D721Med (cell line): Measurements from ENCODE around the gene FAM111B.
"Not testable (repeated sequence)": the region's sequence is repeated elsewhere in the genome, so short reads cannot be mapped to it uniquely, and the experiment has no call there.

Experiments used
- DNase-seq: peaks from one replicate; pipeline ENCODE4 v3.0.0; 2011; ENCODE audit warnings: low spot score; ENCODE audit not compliant: insufficient read length
- FAIRE-seq: peaks from 2 replicates; lab custom pipeline; 2011; peaks lifted over from hg19 to GRCh38; lab: Jason Lieb, UNC
- CTCF ChIP-seq: IDR thresholded peaks from 2 replicates; pipeline ENCODE4 v1.5.1; 2012; ENCODE audit warnings: mild to moderate bottlenecking, control low read depth; ENCODE audit not compliant: insufficient read depth; ENCODE audit errors: missing control alignments

FAM111B gene

GRCh38 chr11:59097113-59097708 lies 9.8 kb upstream of the FAM111B start:
- DNase-seq (no peak), FAIRE-seq (no peak)
- TF ChIP-seq CTCF, result peak; percentile 55

GRCh38 chr11:59097938-59098337 lies 9.1 kb upstream of the FAM111B start:
- FAIRE-seq, DNase-seq: not testable (repeated sequence)

- FAIRE-seq, result no peak
- DNase-seq, result no peak
- TF ChIP-seq CTCF, result no peak
Measured at GRCh38 chr11:59102259-59102765, 4.7 kb upstream of the FAM111B start.

GRCh38 chr11:59107721-59108120 lies 684 bp downstream of the FAM111B start:
- not testable (repeated sequence) for DNase-seq, FAIRE-seq

- FAIRE-seq, result no peak
- no peak for DNase-seq
- no peak for TF ChIP-seq CTCF
Measured at GRCh38 chr11:59112494-59112893, 5.5 kb downstream of the FAM111B start.

- FAIRE-seq, result no peak
- DNase-seq, result no peak
- TF ChIP-seq CTCF, result no peak
Measured at GRCh38 chr11:59114344-59114743, 7.3 kb downstream of the FAM111B start.

- FAIRE-seq, result no peak
- DNase-seq, result no peak
- TF ChIP-seq CTCF, result no peak
Measured at GRCh38 chr11:59115553-59115952, 8.5 kb downstream of the FAM111B start.

GRCh38 chr11:59117774-59118173 lies 10.7 kb downstream of the FAM111B start:
- TF ChIP-seq CTCF, result no peak
- DNase-seq, result no peak
- FAIRE-seq, result no peak
